Chondrocyte (in vitro differentiated cells): ENCODE results near the gene CSF1. TPM values are rescaled to one million over a fixed set of nuclear protein-coding genes. Genes with fewer than 3 reads are reported as not detected.

Source experiments
- DNase-seq: peaks from one replicate; pipeline ENCODE4 v3.0.0; 2021; ENCODE audit warnings: mixed read lengths, low spot score
- H3K27ac Mint-ChIP-seq: one replicate; pipeline ENCODE4 v1.8.0; 2021; ENCODE audit warnings: mild to moderate bottlenecking, moderate library complexity, mixed read lengths; ENCODE audit not compliant: unreplicated experiment
- H3K27me3 Mint-ChIP-seq: 2 replicates; pipeline ENCODE4 v1.8.0; 2021; ENCODE audit warnings: low read depth, mixed read lengths
- H3K36me3 Mint-ChIP-seq: 2 replicates; pipeline ENCODE4 v1.8.0; 2021; ENCODE audit warnings: low read depth, mixed read lengths
- H3K4me1 Mint-ChIP-seq: 2 replicates; pipeline ENCODE4 v1.8.0; 2021; ENCODE audit warnings: low read depth, mild to moderate bottlenecking, mixed read lengths
- H3K4me3 Mint-ChIP-seq: one replicate; pipeline ENCODE4 v1.8.0; 2021; ENCODE audit warnings: mild to moderate bottlenecking, moderate library complexity, mixed read lengths; ENCODE audit not compliant: unreplicated experiment
- H3K9me3 Mint-ChIP-seq: 2 replicates; pipeline ENCODE4 v1.8.0; 2021; ENCODE audit warnings: low read depth, mixed read lengths
- CTCF ChIP-seq: fragments of 200-600 bp; sonication (generic); IDR thresholded peaks from 2 replicates; pipeline ENCODE4 v1.5.0; 2021; ENCODE audit warnings: antibody characterized with exemption, mild to moderate bottlenecking, moderate library complexity
- total RNA-seq: library from RNA; stranded (reverse); gene quantifications from 3 replicates; pipeline ENCODE4 v1.2.1, GENCODE V29; 2021

The CSF1 gene
- total RNA-seq, 1 donor from 2014 or later, result 19.8 TPM

- no peaks in the 10 kb centered on the region for H3K9me3 Mint-ChIP-seq
- no peak overlapping the region for H3K27ac Mint-ChIP-seq
- no peaks in the 10 kb centered on the region for H3K27me3 Mint-ChIP-seq
- no peak for TF ChIP-seq CTCF
- no peaks in the 10 kb centered on the region for H3K36me3 Mint-ChIP-seq
- H3K4me1 Mint-ChIP-seq, result no peaks in the 10 kb centered on the region
- DNase-seq, result no peak
- no peak overlapping the region for H3K4me3 Mint-ChIP-seq
Observed at GRCh38 chr1:109901141-109901523, 9.5 kb upstream of the CSF1 start.

GRCh38 chr1:109901524-109902145 lies 9.0 kb upstream of the CSF1 start:
- Mint-ChIP-seq H3K4me1 (no peaks in the 10 kb centered on the region), H3K4me3 (no peak overlapping the region), H3K9me3 (no peaks in the 10 kb centered on the region), H3K27ac (no peak overlapping the region), H3K36me3 (no peaks in the 10 kb centered on the region), H3K27me3 (peaks cover 3% of the 10 kb centered on the region)
- DNase-seq, result no peak
- no peak for TF ChIP-seq CTCF

GRCh38 chr1:109902204-109902985 lies 8.3 kb upstream of the CSF1 start:
- no peak for DNase-seq
- TF ChIP-seq CTCF, result no peak
- Mint-ChIP-seq H3K27ac (no peak overlapping the region), H3K4me3 (no peak overlapping the region), H3K36me3 (no peaks in the 10 kb centered on the region), H3K4me1 (no peaks in the 10 kb centered on the region), H3K27me3 (peaks cover 3% of the 10 kb centered on the region), H3K9me3 (no peaks in the 10 kb centered on the region)

GRCh38 chr1:109903376-109903930 lies 7.2 kb upstream of the CSF1 start:
- peaks cover 5% of the 10 kb centered on the region for H3K27me3 Mint-ChIP-seq
- no peak for TF ChIP-seq CTCF
- H3K27ac Mint-ChIP-seq, result no peak overlapping the region
- no peak overlapping the region for H3K4me3 Mint-ChIP-seq
- no peaks in the 10 kb centered on the region for H3K4me1 Mint-ChIP-seq
- no peaks in the 10 kb centered on the region for H3K9me3 Mint-ChIP-seq
- no peak for DNase-seq
- H3K36me3 Mint-ChIP-seq, result no peaks in the 10 kb centered on the region

GRCh38 chr1:109904105-109904817 lies 6.4 kb upstream of the CSF1 start:
- DNase-seq, result no peak
- Mint-ChIP-seq H3K9me3 (no peaks in the 10 kb centered on the region), H3K27ac (no peak overlapping the region), H3K4me3 (no peak overlapping the region), H3K27me3 (peaks cover 5% of the 10 kb centered on the region), H3K4me1 (no peaks in the 10 kb centered on the region), H3K36me3 (no peaks in the 10 kb centered on the region)
- TF ChIP-seq CTCF, result no peak
